HepG2 (cell line): Measurements from ENCODE around the gene PDGFRB. TPM values are rescaled to one million over a fixed set of nuclear protein-coding genes. Genes with fewer than 3 reads are reported as not detected.

Experiments
- PATZ1 ChIP-seq: sonication (generic); formaldehyde crosslinking; IDR thresholded peaks from 2 replicates; pipeline ENCODE4 v1.4.0; 2020; ENCODE audit warnings: missing genetic modification reagents
- POGZ ChIP-seq: sonication (generic); formaldehyde crosslinking; IDR thresholded peaks from 2 replicates; pipeline ENCODE4 v1.4.0; 2020; ENCODE audit warnings: mild to moderate bottlenecking, missing genetic modification reagents
- SRSF1 ChIP-seq: fragments of 200-400 bp; formaldehyde crosslinking; optimal IDR thresholded peaks from 2 replicates; pipeline ENCODE3; 2017; ENCODE audit warnings: mild to moderate bottlenecking, low read depth, low read length, moderate library complexity
- TEF ChIP-seq: sonication (generic); formaldehyde crosslinking; IDR thresholded peaks from 2 replicates; pipeline ENCODE4 v1.5.0; 2020; ENCODE audit warnings: missing genetic modification reagents
- ZIK1 ChIP-seq: sonication (generic); formaldehyde crosslinking; IDR thresholded peaks from 2 replicates; pipeline ENCODE4 v1.5.0; 2020; ENCODE audit warnings: mild to moderate bottlenecking, low read depth, missing genetic modification reagents, borderline replicate concordance
- ZNF367 ChIP-seq: sonication (generic); formaldehyde crosslinking; IDR thresholded peaks from 2 replicates; pipeline ENCODE4 v1.4.0; 2020; ENCODE audit warnings: missing genetic modification reagents, borderline replicate concordance
- ZNF687 ChIP-seq: sonication (generic); formaldehyde crosslinking; IDR thresholded peaks from 2 replicates; pipeline ENCODE4 v1.5.1; 2020; ENCODE audit warnings: mild to moderate bottlenecking, missing genetic modification reagents, moderate library complexity
- ZSCAN20 ChIP-seq: sonication (generic); formaldehyde crosslinking; IDR thresholded peaks from 2 replicates; pipeline ENCODE4 v1.4.0; 2020; ENCODE audit warnings: missing genetic modification reagents, mild to moderate bottlenecking, borderline replicate concordance
- polyA plus RNA-seq, 8 experiments: library from polyadenylated mRNA; depleted of rRNA in 3 of 8; stranded (reverse) in 7 of 8; unstranded in 1 of 8; fragments of >200 nt; fragmentation: Illumina TruSeq in 4 of 8; extraction: Trizol in 4 of 8; gene quantifications; 2 replicates each; pipeline versions ENCODE4 v1.2.1 to v1.2.3, GENCODE V29; 2011 to 2016; ENCODE audit warnings: low read depth in 4 of 8, missing spikeins in 1 of 8, mixed read lengths in 1 of 8; ENCODE audit not compliant: insufficient read depth in 1 of 8
- total RNA-seq, 5 experiments: library from RNA; depleted of rRNA; stranded (reverse); fragments of >200 nt; fragmentation: Illumina TruSeq; extraction: Trizol; gene quantifications; 2 replicates each; pipeline ENCODE4 v1.2.3, GENCODE V29; 2016; ENCODE audit warnings: low read depth in 1 of 5
- TF ChIP-seq, protein P1 (sequence below): sonication (generic); formaldehyde crosslinking; IDR thresholded peaks from 2 replicates; pipeline ENCODE4 v1.5.1; 2020; ENCODE audit warnings: mild to moderate bottlenecking, missing genetic modification reagents, borderline replicate concordance
- TF ChIP-seq, protein P2 (sequence below): fragments of 450-650 bp; IDR thresholded peaks from 2 replicates; pipeline ENCODE4 v1.6.1; 2017; ENCODE audit warnings: mild to moderate bottlenecking
- TF ChIP-seq, protein P3 (sequence below): sonication (generic); formaldehyde crosslinking; IDR thresholded peaks from 2 replicates; pipeline ENCODE4 v1.5.0; 2020; ENCODE audit warnings: mild to moderate bottlenecking, low read depth, missing genetic modification reagents, borderline replicate concordance

Gene PDGFRB
- total and polyA plus RNA-seq, 2 of the 13 experiments (the other 11 are each of a cell fraction or from before 2014, with no cell fraction given) = 4.0 to 21.0 TPM

DNA sequence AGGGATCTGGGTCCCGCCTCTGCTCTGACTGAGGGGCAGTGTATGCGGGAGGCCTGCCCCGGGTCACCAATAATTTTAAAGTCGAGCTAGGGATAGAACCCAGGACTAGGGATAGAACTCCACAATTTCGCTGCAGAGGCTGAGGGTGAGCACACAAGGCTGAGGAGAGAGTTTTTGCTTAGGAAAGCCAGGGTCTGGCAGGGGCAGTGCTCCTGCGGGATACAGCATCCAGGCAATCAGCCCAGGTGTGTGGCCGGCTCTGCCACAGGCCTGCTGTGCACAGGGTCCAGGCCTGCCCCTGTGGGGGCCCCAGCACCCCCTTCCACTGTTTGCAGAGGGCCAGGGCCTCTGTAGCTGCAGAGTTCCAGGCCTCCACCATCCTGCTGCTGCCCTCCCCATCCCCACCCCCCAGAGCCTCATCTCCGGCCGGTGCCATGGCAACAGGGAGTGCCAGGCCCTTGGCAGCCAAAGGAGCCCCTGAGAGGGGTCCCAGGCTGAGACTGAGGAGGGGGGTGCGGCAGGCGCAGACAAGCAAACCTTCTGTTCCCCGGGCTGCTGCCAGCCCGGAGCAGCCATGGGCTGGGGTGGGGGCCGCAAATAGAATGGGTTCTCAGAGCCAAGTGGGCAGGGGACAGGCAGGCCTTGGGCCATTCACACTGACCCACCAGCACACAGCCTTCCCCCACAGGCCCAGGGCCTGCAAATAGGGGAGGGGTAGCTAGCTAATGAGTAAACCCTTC is 8.6 kb downstream of the PDGFRB start (continued):
- TF ChIP-seq, protein P1, sequence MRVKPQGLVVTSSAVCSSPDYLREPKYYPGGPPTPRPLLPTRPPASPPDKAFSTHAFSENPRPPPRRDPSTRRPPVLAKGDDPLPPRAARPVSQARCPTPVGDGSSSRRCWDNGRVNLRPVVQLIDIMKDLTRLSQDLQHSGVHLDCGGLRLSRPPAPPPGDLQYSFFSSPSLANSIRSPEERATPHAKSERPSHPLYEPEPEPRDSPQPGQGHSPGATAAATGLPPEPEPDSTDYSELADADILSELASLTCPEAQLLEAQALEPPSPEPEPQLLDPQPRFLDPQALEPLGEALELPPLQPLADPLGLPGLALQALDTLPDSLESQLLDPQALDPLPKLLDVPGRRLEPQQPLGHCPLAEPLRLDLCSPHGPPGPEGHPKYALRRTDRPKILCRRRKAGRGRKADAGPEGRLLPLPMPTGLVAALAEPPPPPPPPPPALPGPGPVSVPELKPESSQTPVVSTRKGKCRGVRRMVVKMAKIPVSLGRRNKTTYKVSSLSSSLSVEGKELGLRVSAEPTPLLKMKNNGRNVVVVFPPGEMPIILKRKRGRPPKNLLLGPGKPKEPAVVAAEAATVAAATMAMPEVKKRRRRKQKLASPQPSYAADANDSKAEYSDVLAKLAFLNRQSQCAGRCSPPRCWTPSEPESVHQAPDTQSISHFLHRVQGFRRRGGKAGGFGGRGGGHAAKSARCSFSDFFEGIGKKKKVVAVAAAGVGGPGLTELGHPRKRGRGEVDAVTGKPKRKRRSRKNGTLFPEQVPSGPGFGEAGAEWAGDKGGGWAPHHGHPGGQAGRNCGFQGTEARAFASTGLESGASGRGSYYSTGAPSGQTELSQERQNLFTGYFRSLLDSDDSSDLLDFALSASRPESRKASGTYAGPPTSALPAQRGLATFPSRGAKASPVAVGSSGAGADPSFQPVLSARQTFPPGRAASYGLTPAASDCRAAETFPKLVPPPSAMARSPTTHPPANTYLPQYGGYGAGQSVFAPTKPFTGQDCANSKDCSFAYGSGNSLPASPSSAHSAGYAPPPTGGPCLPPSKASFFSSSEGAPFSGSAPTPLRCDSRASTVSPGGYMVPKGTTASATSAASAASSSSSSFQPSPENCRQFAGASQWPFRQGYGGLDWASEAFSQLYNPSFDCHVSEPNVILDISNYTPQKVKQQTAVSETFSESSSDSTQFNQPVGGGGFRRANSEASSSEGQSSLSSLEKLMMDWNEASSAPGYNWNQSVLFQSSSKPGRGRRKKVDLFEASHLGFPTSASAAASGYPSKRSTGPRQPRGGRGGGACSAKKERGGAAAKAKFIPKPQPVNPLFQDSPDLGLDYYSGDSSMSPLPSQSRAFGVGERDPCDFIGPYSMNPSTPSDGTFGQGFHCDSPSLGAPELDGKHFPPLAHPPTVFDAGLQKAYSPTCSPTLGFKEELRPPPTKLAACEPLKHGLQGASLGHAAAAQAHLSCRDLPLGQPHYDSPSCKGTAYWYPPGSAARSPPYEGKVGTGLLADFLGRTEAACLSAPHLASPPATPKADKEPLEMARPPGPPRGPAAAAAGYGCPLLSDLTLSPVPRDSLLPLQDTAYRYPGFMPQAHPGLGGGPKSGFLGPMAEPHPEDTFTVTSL (CRISPR knock-in tag) = no peak
- TF ChIP-seq ZSCAN20 (CRISPR knock-in tag) (no peak), TEF (no peak), ZNF367 (CRISPR knock-in tag) (no peak), ZNF687 (CRISPR knock-in tag) (peak; percentile 53), SRSF1 (no peak), POGZ (CRISPR knock-in tag) (no peak), ZIK1 (no peak), PATZ1 (CRISPR knock-in tag) (peak; percentile 70)
- TF ChIP-seq, protein P2, sequence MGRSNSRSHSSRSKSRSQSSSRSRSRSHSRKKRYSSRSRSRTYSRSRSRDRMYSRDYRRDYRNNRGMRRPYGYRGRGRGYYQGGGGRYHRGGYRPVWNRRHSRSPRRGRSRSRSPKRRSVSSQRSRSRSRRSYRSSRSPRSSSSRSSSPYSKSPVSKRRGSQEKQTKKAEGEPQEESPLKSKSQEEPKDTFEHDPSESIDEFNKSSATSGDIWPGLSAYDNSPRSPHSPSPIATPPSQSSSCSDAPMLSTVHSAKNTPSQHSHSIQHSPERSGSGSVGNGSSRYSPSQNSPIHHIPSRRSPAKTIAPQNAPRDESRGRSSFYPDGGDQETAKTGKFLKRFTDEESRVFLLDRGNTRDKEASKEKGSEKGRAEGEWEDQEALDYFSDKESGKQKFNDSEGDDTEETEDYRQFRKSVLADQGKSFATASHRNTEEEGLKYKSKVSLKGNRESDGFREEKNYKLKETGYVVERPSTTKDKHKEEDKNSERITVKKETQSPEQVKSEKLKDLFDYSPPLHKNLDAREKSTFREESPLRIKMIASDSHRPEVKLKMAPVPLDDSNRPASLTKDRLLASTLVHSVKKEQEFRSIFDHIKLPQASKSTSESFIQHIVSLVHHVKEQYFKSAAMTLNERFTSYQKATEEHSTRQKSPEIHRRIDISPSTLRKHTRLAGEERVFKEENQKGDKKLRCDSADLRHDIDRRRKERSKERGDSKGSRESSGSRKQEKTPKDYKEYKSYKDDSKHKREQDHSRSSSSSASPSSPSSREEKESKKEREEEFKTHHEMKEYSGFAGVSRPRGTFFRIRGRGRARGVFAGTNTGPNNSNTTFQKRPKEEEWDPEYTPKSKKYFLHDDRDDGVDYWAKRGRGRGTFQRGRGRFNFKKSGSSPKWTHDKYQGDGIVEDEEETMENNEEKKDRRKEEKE = no peak
- TF ChIP-seq, protein P3, sequence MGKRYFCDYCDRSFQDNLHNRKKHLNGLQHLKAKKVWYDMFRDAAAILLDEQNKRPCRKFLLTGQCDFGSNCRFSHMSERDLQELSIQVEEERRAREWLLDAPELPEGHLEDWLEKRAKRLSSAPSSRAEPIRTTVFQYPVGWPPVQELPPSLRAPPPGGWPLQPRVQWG (CRISPR knock-in tag) = no peak
